Karpas-422 (cell line): Measurements from ENCODE around the gene AFAP1. TPM values are rescaled to one million over a fixed set of nuclear protein-coding genes. Genes with fewer than 3 reads are reported as not detected.

Experiments used
- DNase-seq: peaks from one replicate; pipeline ENCODE4 v3.0.0-alpha.2; 2015
- H2AFZ ChIP-seq: fragments of 200-600 bp; sonication (generic); 2 replicates; pipeline ENCODE4 v1.6.1; 2014; ENCODE audit warnings: antibody characterized with exemption, low read length, mixed read lengths
- H3K27ac ChIP-seq: fragments of 200-600 bp; sonication (generic); 2 replicates; pipeline ENCODE4 v1.5.1; 2014; ENCODE audit warnings: mild to moderate bottlenecking, low read length, moderate library complexity
- H3K27me3 ChIP-seq: fragments of 200-600 bp; sonication (generic); 2 replicates; pipeline ENCODE4 v1.6.1; 2014; ENCODE audit warnings: low read length, mixed read lengths
- H3K36me3 ChIP-seq: fragments of 200-600 bp; sonication (generic); 2 replicates; pipeline ENCODE4 v1.6.1; 2014; ENCODE audit warnings: low read length, mixed read lengths; ENCODE audit not compliant: insufficient read depth
- H3K4me1 ChIP-seq: fragments of 200-600 bp; sonication (generic); 2 replicates; pipeline ENCODE4 v1.6.1; 2014; ENCODE audit warnings: mild to moderate bottlenecking, low read length, mixed read lengths
- H3K4me2 ChIP-seq: fragments of 200-600 bp; sonication (generic); 2 replicates; pipeline ENCODE4 v1.6.1; 2014; ENCODE audit warnings: low read length, low read depth, mild to moderate bottlenecking; ENCODE audit not compliant: poor library complexity, severe bottlenecking
- H3K4me3 ChIP-seq: fragments of 200-600 bp; sonication (generic); 2 replicates; pipeline ENCODE4 v1.5.1; 2014; ENCODE audit warnings: mild to moderate bottlenecking, antibody characterized with exemption, low read length, mixed read lengths
- H3K79me2 ChIP-seq: fragments of 200-600 bp; sonication (generic); 2 replicates; pipeline ENCODE4 v1.6.1; 2014; ENCODE audit warnings: mild to moderate bottlenecking, low read length, mixed read lengths
- H3K9ac ChIP-seq: fragments of 200-600 bp; sonication (generic); 2 replicates; pipeline ENCODE4 v1.6.0; 2014; ENCODE audit warnings: low read length
- H3K9me2 ChIP-seq: fragments of 200-600 bp; sonication (generic), shearing (Covaris generic); replicated peaks from 2 replicates; pipeline ENCODE4 v1.6.0; 2014; ENCODE audit warnings: mild to moderate bottlenecking, low read length, moderate library complexity; ENCODE audit not compliant: insufficient read depth
- H3K9me3 ChIP-seq: fragments of 300-700, 200-600 bp; sonication (generic); 2 replicates; pipeline ENCODE4 v1.6.1; 2014; ENCODE audit warnings: low read length, mixed read lengths
- H4K20me1 ChIP-seq: fragments of 200-600 bp; sonication (generic); 2 replicates; pipeline ENCODE4 v1.6.1; 2014; ENCODE audit warnings: mild to moderate bottlenecking, antibody characterized with exemption, low read length, low read depth; ENCODE audit not compliant: insufficient read depth
- total RNA-seq: library from RNA; depleted of rRNA; stranded (reverse); fragments of >200 nt; shearing (Covaris generic); gene quantifications from 2 replicates; pipeline ENCODE4 v1.2.3, GENCODE V29; 2014; ENCODE audit warnings: low replicate concordance

AFAP1 gene
- total RNA-seq, 1 experiment from 2014 or later = not detected

GRCh38 chr4:7868892-7869471, 70.7 kb downstream of the AFAP1 start:
- H3K9me3 ChIP-seq = no peaks in the 10 kb centered on the region
- H3K79me2 ChIP-seq = no peaks in the 10 kb centered on the region
- no peaks in the 10 kb centered on the region for H3K9me2 ChIP-seq
- no peak for DNase-seq
- H3K36me3 ChIP-seq = no peaks in the 10 kb centered on the region
- H3K27ac ChIP-seq = no peak overlapping the region
- H3K4me2 ChIP-seq = no peak overlapping the region
- no peaks in the 10 kb centered on the region for H3K4me1 ChIP-seq
- no peaks in the 10 kb centered on the region for H3K27me3 ChIP-seq
- H3K9ac ChIP-seq = no peak overlapping the region
- H2AFZ ChIP-seq = no peak overlapping the region
- H3K4me3 ChIP-seq = no peak overlapping the region
- 0 out of 2 replicates have a peak, but pooled peaks cover 3% of the 10 kb centered on the region for H4K20me1 ChIP-seq

- Histone ChIP-seq H3K27ac (no peak overlapping the region), H3K4me1 (no peaks in the 10 kb centered on the region), H3K79me2 (no peaks in the 10 kb centered on the region), H3K4me3 (no peak overlapping the region), H3K27me3 (no peaks in the 10 kb centered on the region), H3K9me3 (no peaks in the 10 kb centered on the region), H3K9me2 (no peaks in the 10 kb centered on the region), H3K36me3 (no peaks in the 10 kb centered on the region), H3K9ac (no peak overlapping the region), H3K4me2 (no peak overlapping the region), H2AFZ (no peak overlapping the region), H4K20me1 (0 out of 2 replicates have a peak, but pooled peaks cover 3% of the 10 kb centered on the region)
- no peak for DNase-seq
Observed at GRCh38 chr4:7868436-7868775, 71.3 kb downstream of the AFAP1 start.

- Histone ChIP-seq H3K9ac (no peak overlapping the region), H3K27me3 (no peaks in the 10 kb centered on the region), H3K36me3 (no peaks in the 10 kb centered on the region), H3K9me3 (no peaks in the 10 kb centered on the region), H3K9me2 (no peaks in the 10 kb centered on the region), H4K20me1 (0 out of 2 replicates have a peak, but pooled peaks cover 3% of the 10 kb centered on the region), H3K27ac (no peak overlapping the region), H2AFZ (no peak overlapping the region), H3K4me2 (no peak overlapping the region), H3K79me2 (no peaks in the 10 kb centered on the region), H3K4me3 (no peak overlapping the region), H3K4me1 (no peaks in the 10 kb centered on the region)
- DNase-seq = no peak
Observed at GRCh38 chr4:7867701-7868435, 71.8 kb downstream of the AFAP1 start.

- no peak for DNase-seq
- Histone ChIP-seq H3K4me2 (no peak overlapping the region), H3K9me2 (no peaks in the 10 kb centered on the region), H3K4me3 (no peak overlapping the region), H3K79me2 (no peaks in the 10 kb centered on the region), H3K36me3 (no peaks in the 10 kb centered on the region), H4K20me1 (0 out of 2 replicates have a peak, but pooled peaks cover 3% of the 10 kb centered on the region), H3K9me3 (no peaks in the 10 kb centered on the region), H3K27me3 (no peaks in the 10 kb centered on the region), H2AFZ (no peak overlapping the region), H3K4me1 (no peaks in the 10 kb centered on the region), H3K27ac (no peak overlapping the region), H3K9ac (no peak overlapping the region)
Observed at GRCh38 chr4:7867191-7867590, 72.5 kb downstream of the AFAP1 start.

GRCh38 chr4:7865533-7865932, 74.1 kb downstream of the AFAP1 start:
- no peaks in the 10 kb centered on the region for H3K27me3 ChIP-seq
- no peaks in the 10 kb centered on the region for H3K9me2 ChIP-seq
- no peak overlapping the region for H3K9ac ChIP-seq
- H3K79me2 ChIP-seq = no peaks in the 10 kb centered on the region
- no peak overlapping the region for H2AFZ ChIP-seq
- no peaks in the 10 kb centered on the region for H3K4me1 ChIP-seq
- no peak overlapping the region for H3K4me3 ChIP-seq
- H3K9me3 ChIP-seq = no peaks in the 10 kb centered on the region
- no peak for DNase-seq
- H4K20me1 ChIP-seq = 0 out of 2 replicates have a peak, but pooled peaks cover 3% of the 10 kb centered on the region
- H3K4me2 ChIP-seq = no peak overlapping the region
- H3K36me3 ChIP-seq = no peaks in the 10 kb centered on the region
- H3K27ac ChIP-seq = no peak overlapping the region

GRCh38 chr4:7864685-7865084, 75.0 kb downstream of the AFAP1 start:
- Histone ChIP-seq H4K20me1 (no peaks in the 10 kb centered on the region), H3K79me2 (no peaks in the 10 kb centered on the region), H3K4me2 (no peak overlapping the region), H3K27me3 (no peaks in the 10 kb centered on the region), H3K4me3 (no peak overlapping the region), H3K9ac (no peak overlapping the region), H3K9me3 (no peaks in the 10 kb centered on the region), H3K36me3 (no peaks in the 10 kb centered on the region), H3K9me2 (no peaks in the 10 kb centered on the region), H2AFZ (no peak overlapping the region), H3K4me1 (no peaks in the 10 kb centered on the region), H3K27ac (no peak overlapping the region)
- no peak for DNase-seq

GRCh38 chr4:7863911-7864681, 75.6 kb downstream of the AFAP1 start:
- no peak overlapping the region for H3K27ac ChIP-seq
- H3K36me3 ChIP-seq = no peaks in the 10 kb centered on the region
- H3K9me2 ChIP-seq = no peaks in the 10 kb centered on the region
- no peak overlapping the region for H3K4me3 ChIP-seq
- H3K4me2 ChIP-seq = no peak overlapping the region
- peak; percentile 90 for DNase-seq
- no peaks in the 10 kb centered on the region for H3K4me1 ChIP-seq
- no peaks in the 10 kb centered on the region for H4K20me1 ChIP-seq
- no peaks in the 10 kb centered on the region for H3K9me3 ChIP-seq
- H2AFZ ChIP-seq = no peak overlapping the region
- H3K9ac ChIP-seq = no peak overlapping the region
- H3K79me2 ChIP-seq = no peaks in the 10 kb centered on the region
- no peaks in the 10 kb centered on the region for H3K27me3 ChIP-seq

GRCh38 chr4:7862561-7863192, 77.0 kb downstream of the AFAP1 start:
- Histone ChIP-seq H3K4me3 (no peak overlapping the region), H4K20me1 (no peaks in the 10 kb centered on the region), H3K4me1 (no peaks in the 10 kb centered on the region), H3K27me3 (no peaks in the 10 kb centered on the region), H3K27ac (no peak overlapping the region), H3K36me3 (no peaks in the 10 kb centered on the region), H3K9ac (no peak overlapping the region), H3K79me2 (no peaks in the 10 kb centered on the region), H3K9me3 (no peaks in the 10 kb centered on the region), H3K4me2 (no peak overlapping the region), H2AFZ (no peak overlapping the region), H3K9me2 (no peaks in the 10 kb centered on the region)
- DNase-seq = no peak
